Left lung (tissue), 10 donors: Measurements from ENCODE around the gene KRT76. TPM values are rescaled to one million over a fixed set of nuclear protein-coding genes. Genes with fewer than 3 reads are reported as not detected.

ENCODE experiments used
- ATAC-seq: fragments of 200-7000 bp; cut with Tn5 transposase; one replicate; pipeline ENCODE4 v1.9.1; 2020; ENCODE audit warnings: moderate library complexity
- DNase-seq, 4 donors: peaks; one replicate each; pipeline ENCODE4 v3.0.0-alpha.2; 2013 to 2020
- H3K27ac ChIP-seq, 2 donors: fragments of 200-600 bp; sonication (generic) in 1 of 2; one replicate each; pipeline versions ENCODE4 v1.5.0 to v1.8.0; 2020 to 2021
- H3K27me3 ChIP-seq, 2 donors: fragments of 200-600 bp; sonication (generic) in 1 of 2; one replicate each; pipeline versions ENCODE4 v1.5.0 to v1.8.0; 2020 to 2021
- H3K36me3 ChIP-seq, 2 donors: fragments of 200-600 bp; sonication (generic) in 1 of 2; one replicate each; pipeline versions ENCODE4 v1.5.0 to v1.8.0; 2020 to 2021
- H3K4me1 ChIP-seq, 2 donors: fragments of 200-600 bp; one replicate each; pipeline ENCODE4 v1.8.0; 2021
- H3K4me3 ChIP-seq, 2 donors: fragments of 200-600 bp; sonication (generic) in 1 of 2; one replicate each; pipeline versions ENCODE4 v1.5.0 to v1.8.0; 2020 to 2021; ENCODE audit warnings: mild to moderate bottlenecking in 1 of 2
- H3K9me3 ChIP-seq, 2 donors: fragments of 200-600 bp; sonication (generic) in 1 of 2; one replicate each; pipeline versions ENCODE4 v1.5.0 to v1.8.0; 2020 to 2021
- intact Hi-C, 2 donors: fragments of 100-400 bp; cut with DNase I; formaldehyde crosslinking; loops; one replicate each; pipeline versions ENCODE4 v1.11.2 to v1.14.2; 2022
- polyA plus RNA-seq, 6 donors: library from polyadenylated mRNA; unstranded; fragments of 120-200 nt; gene quantifications; one replicate each; pipeline ENCODE4 v1.2.1, GENCODE V29; 2013; ENCODE audit not compliant: insufficient read length in 6 of 6
- total RNA-seq, 2 donors: library from RNA; stranded (reverse); fragmentation: NEBNext Ultra II Directional; extraction: Animal tissue kit (Norgen Biotek cat#: 25700); gene quantifications; one replicate each; pipeline ENCODE4 v1.2.1, GENCODE V29; 2021
- TF ChIP-seq, protein P1 (sequence below), 2 donors: fragments of 200-600 bp; sonication (generic) in 1 of 2; IDR thresholded peaks; one replicate each; pipeline versions ENCODE4 v1.5.0 to v1.8.0; 2021; ENCODE audit warnings: antibody characterized with exemption in 2 of 2
- donor health status: DM: no; HTN: yes; CAD: no.
- donor health status: DM: no; HTN: no; CAD: no.

KRT76 gene
- total and polyA plus RNA-seq, 8 donors: not detected

DNA sequence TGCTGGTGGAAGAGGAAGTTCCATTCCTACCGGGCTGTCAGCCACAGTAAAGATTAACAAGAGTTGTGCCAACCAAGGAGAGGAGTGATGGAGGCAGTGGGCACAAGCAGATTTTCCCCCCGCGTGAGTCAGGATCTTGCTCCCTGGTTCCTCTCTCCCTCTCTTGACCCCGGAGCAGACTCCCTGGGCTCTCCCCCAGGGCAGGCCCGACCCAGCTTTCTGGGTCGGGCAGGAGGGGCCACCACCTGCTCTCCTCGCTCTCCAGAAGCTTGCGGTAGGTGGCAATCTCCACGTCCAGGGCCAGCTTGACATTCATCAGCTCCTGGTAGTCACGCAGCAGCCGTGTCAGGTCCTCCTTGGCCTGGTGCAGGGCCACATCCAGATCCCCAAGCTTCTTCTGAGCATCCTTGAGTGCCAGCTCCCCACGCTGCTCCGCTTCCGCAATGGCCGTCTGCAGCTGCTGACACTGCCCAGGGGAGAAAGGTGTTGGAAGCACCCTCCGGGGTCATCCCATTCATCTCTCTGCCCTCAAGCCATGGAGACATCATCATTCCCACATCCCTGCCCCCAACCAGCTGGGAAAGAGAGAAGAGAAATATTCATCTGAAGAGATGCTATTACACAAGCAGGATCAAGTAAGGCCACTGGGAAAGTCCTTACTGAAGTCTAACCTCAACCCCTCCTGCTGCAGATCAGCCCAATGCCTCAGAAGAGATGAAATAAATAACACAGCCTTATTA lies 45.8 kb upstream of the KRT76 start:
- H3K9me3 ChIP-seq: no peaks in the 10 kb centered on the region
- ATAC-seq (no peak), DNase-seq (no peak)
- H3K27me3 ChIP-seq: peaks cover 0 to 73% of the 10 kb centered on the region in 2 donors
- intact Hi-C loops: no loop called here
- TF ChIP-seq, protein P1, sequence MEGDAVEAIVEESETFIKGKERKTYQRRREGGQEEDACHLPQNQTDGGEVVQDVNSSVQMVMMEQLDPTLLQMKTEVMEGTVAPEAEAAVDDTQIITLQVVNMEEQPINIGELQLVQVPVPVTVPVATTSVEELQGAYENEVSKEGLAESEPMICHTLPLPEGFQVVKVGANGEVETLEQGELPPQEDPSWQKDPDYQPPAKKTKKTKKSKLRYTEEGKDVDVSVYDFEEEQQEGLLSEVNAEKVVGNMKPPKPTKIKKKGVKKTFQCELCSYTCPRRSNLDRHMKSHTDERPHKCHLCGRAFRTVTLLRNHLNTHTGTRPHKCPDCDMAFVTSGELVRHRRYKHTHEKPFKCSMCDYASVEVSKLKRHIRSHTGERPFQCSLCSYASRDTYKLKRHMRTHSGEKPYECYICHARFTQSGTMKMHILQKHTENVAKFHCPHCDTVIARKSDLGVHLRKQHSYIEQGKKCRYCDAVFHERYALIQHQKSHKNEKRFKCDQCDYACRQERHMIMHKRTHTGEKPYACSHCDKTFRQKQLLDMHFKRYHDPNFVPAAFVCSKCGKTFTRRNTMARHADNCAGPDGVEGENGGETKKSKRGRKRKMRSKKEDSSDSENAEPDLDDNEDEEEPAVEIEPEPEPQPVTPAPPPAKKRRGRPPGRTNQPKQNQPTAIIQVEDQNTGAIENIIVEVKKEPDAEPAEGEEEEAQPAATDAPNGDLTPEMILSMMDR (IDR thresholded peaks at IDR 0.05): no peak
- no peaks in the 10 kb centered on the region for H3K36me3 ChIP-seq
- H3K27ac ChIP-seq: no peak overlapping the region
- no peaks in the 10 kb centered on the region for H3K4me1 ChIP-seq
- no peak overlapping the region for H3K4me3 ChIP-seq

DNA sequence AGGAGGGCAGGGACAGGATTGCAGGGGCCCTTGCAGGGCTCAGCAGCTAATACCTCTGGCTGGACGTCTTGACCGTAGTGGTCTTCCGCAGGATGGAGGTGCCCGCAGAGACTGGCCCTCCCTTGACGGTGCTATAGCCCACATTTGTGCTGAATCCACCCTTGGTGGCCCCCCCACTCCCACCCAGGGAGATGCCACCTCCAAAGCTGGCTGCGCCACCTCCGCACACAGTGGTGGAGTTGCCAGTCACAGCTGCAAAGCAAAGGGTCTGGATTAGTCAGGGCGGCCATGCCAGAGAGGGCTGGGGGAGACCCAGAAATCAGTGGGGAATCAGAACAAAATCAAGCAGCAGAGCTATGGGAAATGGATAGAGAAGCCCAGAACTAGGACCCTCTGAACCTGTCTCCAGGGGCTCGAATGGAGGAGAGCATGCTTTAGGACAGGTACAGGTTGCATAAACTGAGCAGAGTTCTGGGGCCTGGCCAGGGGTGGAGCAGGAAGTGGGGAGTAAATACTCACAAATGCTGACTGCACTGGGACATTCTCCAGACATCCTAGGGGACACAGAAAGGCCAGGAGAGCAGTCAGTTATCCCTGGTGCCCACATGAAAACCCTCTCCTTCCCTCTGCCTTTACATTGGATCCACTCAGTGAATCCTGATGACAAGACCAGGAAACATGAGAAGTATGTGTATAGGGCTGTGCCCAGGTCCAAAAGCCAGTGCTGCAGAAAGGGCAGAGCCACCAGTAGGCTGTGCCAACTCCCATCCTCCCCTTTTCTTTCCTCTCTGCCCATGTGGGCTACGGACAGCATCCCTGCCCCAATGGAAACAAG lies 44.9 kb upstream of the KRT76 start:
- Histone ChIP-seq H3K36me3 (no peaks in the 10 kb centered on the region), H3K27me3 (peaks cover 0 to 79% of the 10 kb centered on the region in 2 donors), H3K27ac (no peak overlapping the region), H3K4me3 (no peak overlapping the region), H3K4me1 (no peaks in the 10 kb centered on the region), H3K9me3 (no peaks in the 10 kb centered on the region)
- peak; percentile 45 for ATAC-seq
- no peak for DNase-seq
- TF ChIP-seq, protein P1 (IDR thresholded peaks at IDR 0.05): no peak
- intact Hi-C loops: no loop called here

DNA sequence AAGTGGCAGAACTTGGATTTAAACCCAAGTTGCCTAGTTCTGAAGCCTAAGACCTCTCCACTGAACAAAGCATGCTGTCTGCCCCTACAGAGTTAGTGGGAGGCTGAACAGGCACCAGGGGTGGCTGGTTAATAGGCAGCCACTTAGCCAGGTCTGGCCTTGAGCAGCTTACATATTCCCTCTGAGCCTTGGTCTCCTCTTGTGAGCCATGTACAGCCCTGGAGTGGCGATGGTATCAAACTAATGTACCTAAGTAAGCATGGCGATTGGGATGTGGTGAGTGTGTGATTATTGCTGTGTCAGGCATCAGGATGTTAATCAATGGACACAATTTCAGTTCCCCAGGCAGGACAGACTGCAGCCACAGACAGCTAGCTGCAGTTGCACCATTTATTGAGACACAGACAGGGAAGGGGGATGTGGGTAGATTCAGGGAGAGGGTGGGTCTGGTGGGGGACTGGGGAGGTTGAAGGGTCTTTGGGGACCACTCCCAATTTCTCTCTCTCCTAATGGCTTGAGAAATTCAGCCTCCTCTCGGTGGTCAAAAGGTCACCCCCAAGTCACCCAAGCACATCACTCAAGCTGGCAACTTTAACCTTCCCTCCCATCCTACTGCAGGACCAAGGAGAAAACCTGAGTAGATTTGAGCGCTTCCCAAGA lies 44.1 kb upstream of the KRT76 start:
- Histone ChIP-seq H3K27me3 (peaks cover 0 to 80% of the 10 kb centered on the region in 2 donors), H3K36me3 (no peaks in the 10 kb centered on the region), H3K27ac (no peak overlapping the region), H3K4me3 (no peak overlapping the region), H3K9me3 (no peaks in the 10 kb centered on the region), H3K4me1 (no peaks in the 10 kb centered on the region)
- ATAC-seq: no peak
- TF ChIP-seq, protein P1 (IDR thresholded peaks at IDR 0.05): no peak
- no peak for DNase-seq
- intact Hi-C loops: no loop called here

DNA sequence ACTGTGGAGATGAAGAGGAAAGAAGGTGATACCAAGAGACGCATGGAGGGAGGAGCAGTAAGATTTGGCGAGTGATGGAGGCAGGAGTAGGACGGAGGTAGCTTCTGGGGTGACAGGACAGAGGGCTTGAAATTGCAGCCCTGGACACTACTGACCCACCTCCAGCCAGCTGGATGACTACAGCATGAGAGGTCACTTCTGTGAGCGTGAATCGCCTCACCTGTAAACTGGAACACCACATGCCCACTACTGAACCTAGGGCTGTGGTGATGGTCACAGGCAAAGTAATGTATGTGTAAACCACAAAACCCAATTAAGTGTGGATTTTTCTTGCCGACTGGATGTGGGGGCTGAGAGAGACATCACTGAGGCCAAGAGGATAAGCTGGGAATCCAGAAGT lies 43.4 kb upstream of the KRT76 start:
- no peak overlapping the region for H3K4me3 ChIP-seq
- no peak for DNase-seq
- TF ChIP-seq, protein P1 (IDR thresholded peaks at IDR 0.05): no peak
- no peaks in the 10 kb centered on the region for H3K9me3 ChIP-seq
- H3K27me3 ChIP-seq: peaks cover 0 to 85% of the 10 kb centered on the region in 2 donors
- H3K27ac ChIP-seq: no peak overlapping the region
- H3K36me3 ChIP-seq: no peaks in the 10 kb centered on the region
- ATAC-seq: no peak
- intact Hi-C loops: no loop called here
- H3K4me1 ChIP-seq: no peaks in the 10 kb centered on the region
